IPS DF 6.9 (cell line): ENCODE results near the gene OR1A1.
"Not testable (repeated sequence)": the region's sequence is repeated elsewhere in the genome, so short reads cannot be mapped to it uniquely, and the experiment has no call there.

ENCODE experiments used
- DNase-seq: peaks from one replicate; pipeline ENCODE4 v3.0.0-alpha.2; 2013; ENCODE audit warnings: low read depth, low spot score
- H3K27ac ChIP-seq: one replicate; pipeline ENCODE4 v1.5.1; 2013; ENCODE audit warnings: low read length, control low read depth
- H3K27me3 ChIP-seq: 2 replicates; pipeline ENCODE4 v1.6.1; 2013; ENCODE audit warnings: mild to moderate bottlenecking, low read length; ENCODE audit not compliant: control insufficient read depth, insufficient read depth
- H3K36me3 ChIP-seq: 2 replicates; pipeline ENCODE4 v1.6.1; 2013; ENCODE audit warnings: low read length; ENCODE audit not compliant: control insufficient read depth, insufficient read depth
- H3K4me1 ChIP-seq: 2 replicates; pipeline ENCODE4 v1.6.1; 2013; ENCODE audit warnings: low read length; ENCODE audit not compliant: control insufficient read depth, insufficient read depth
- H3K4me3 ChIP-seq: 2 replicates; pipeline ENCODE4 v1.5.1; 2013; ENCODE audit warnings: mild to moderate bottlenecking, low read length
- H3K9me3 ChIP-seq: 2 replicates; pipeline ENCODE4 v1.6.1; 2013; ENCODE audit warnings: low read length, inconsistent platforms; ENCODE audit not compliant: control insufficient read depth, insufficient read depth
- WGBS: extraction: QIAGEN DNeasy Blood & Tissue Kit; methylation state at CpG from one replicate; pipeline ENCODE4 v1.1.7; 2013; ENCODE audit warnings: mixed read lengths, missing lambda C conversion rate; ENCODE audit not compliant: insufficient read length, insufficient coverage; 5-methylcytosine and 5-hydroxymethylcytosine counted together

The OR1A1 gene

DNA sequence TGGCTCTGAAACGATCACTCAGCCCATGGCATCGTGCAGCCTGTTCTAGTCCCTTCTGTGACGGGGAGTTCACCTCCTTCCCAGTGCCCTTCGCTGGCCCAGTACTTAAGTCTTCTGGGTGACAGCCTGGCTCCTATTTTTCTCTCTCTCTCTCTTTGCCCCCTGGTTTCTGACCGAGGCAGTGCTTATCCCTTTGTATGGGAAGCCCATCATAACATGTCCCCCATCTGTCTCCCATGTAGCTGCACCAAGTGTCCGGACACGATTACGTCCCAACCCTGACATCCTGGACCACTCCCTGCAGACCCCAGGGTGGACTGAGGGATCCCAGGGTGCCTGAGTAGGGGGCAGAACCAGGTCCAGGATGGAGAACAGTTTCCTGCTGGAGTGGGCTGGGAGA is 24.8 kb downstream of the OR1A1 start:
- H3K36me3 ChIP-seq, H3K27ac ChIP-seq, H3K9me3 ChIP-seq, H3K27me3 ChIP-seq, H3K4me3 ChIP-seq, DNase-seq, H3K4me1 ChIP-seq: not testable (repeated sequence)
- no CpG with 5 or more reads among the region's 8 CpGs for WGBS

DNA sequence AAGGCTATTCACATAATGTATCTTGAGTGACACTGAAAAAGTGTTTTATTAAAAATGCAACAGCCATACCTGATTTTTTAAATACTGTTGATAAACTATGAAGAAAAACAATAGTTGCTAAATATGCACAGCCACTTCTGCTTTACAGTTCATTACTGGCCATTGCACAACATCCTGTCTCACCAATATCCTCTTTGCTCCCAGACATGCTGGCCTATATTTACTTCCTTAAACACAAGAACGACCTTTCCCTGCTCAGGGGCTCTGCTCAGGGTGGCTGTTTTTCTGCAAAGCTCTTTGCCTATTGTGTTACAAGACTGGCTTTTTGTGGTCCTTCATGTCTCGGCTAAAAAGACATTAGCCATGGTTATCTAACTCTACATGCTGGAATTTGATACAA is 31.2 kb downstream of the OR1A1 start:
- not testable (repeated sequence) for H3K27ac ChIP-seq, H3K36me3 ChIP-seq, H3K4me1 ChIP-seq, DNase-seq, H3K27me3 ChIP-seq, H3K4me3 ChIP-seq, H3K9me3 ChIP-seq
- no CpG with 5 or more reads among the region's 2 CpGs for WGBS

DNA sequence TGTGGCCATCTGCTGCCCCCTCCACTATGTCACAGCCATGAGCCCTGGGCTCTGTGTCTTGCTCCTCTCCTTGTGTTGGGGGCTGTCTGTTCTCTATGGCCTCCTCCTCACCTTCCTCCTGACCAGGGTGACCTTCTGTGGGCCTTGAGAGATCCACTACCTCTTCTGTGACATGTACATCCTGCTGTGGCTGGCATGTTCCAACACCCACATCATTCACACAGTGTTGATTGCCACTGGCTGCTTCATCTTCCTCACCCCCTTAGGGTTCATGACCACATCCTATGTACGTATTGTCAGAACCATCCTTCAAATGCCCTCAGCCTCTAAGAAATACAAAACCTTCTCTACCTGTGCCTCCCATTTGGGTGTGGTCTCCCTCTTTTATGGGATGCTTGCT is 33.6 kb downstream of the OR1A1 start:
- WGBS: no CpG with 5 or more reads among the region's 1 CpG
- H3K36me3 ChIP-seq, H3K9me3 ChIP-seq, H3K27me3 ChIP-seq, DNase-seq, H3K4me3 ChIP-seq, H3K4me1 ChIP-seq, H3K27ac ChIP-seq: not testable (repeated sequence)

DNA sequence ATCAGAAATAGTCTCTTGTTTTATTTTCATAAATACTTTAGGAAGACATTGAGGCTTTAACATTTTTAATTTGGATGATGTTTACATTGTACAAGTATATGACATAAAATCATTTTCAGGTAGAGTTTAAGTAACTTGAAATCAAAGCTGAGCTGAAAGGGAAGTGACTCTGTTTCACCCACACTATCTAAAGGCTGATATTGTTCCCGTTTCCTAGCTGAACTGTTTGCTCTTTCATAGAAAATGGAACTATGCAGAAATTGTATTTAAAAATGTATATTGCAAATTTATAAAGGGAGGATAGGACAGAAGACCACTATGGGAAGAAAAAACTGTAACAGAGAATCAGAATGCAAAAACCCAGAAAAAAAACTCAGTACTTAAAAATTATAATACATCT is 37.4 kb downstream of the OR1A1 start:
- H3K9me3 ChIP-seq, H3K4me1 ChIP-seq, H3K27ac ChIP-seq, H3K36me3 ChIP-seq, H3K4me3 ChIP-seq, DNase-seq, H3K27me3 ChIP-seq: not testable (repeated sequence)
- no CpG with 5 or more reads among the region's 1 CpG for WGBS

DNA sequence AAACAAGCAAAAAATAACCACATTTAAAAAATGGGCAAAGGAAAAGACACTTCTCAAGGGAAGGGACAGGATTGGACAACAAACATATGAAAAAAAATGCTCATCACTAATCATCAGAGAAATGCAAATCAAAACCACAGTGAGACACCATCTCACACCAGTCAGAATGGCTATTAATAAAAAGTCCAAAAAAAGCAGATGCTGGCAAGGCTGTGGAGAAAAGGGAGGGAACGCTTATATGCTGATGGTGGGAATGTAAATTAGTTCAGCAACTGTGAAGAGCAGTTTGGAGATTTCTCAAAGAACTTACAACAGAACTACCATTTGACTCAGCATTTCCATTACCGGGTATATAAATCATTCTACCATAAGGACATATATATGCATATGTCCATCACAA is 41.5 kb downstream of the OR1A1 start:
- H3K4me3 ChIP-seq, H3K27me3 ChIP-seq, DNase-seq, H3K27ac ChIP-seq, H3K36me3 ChIP-seq, H3K9me3 ChIP-seq, H3K4me1 ChIP-seq: not testable (repeated sequence)
- no CpG with 5 or more reads among the region's 2 CpGs for WGBS

DNA sequence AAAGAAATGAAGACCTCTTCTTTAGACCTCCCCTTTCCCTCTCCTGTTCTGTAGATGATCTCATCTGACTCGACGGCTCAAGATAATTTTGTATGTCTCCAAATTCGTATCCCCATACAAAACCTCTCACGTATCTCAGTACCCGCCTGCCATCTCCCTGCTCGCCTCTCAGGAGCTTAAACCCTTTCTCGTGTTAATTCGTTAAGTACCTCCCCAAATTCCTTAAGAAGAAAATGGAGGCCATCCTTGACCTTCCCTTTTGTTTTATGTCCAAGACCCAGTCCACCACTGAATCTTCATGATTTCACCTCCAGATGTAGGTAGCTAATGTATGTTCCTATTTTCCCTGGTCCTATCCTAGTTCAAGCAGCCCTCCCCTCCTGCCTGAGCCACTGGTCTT is 49.1 kb downstream of the OR1A1 start:
- 100% methylated on average over 4 of the region's 8 CpGs for WGBS
- no peaks in the 10 kb centered on the region for H3K9me3 ChIP-seq
- H3K4me1 ChIP-seq: no peaks in the 10 kb centered on the region; the same call in 1 of the 2 replicates
- H3K27me3 ChIP-seq: no peaks in the 10 kb centered on the region
- H3K27ac ChIP-seq: no peak overlapping the region
- no peak for DNase-seq
- no peak overlapping the region for H3K4me3 ChIP-seq
- no peaks in the 10 kb centered on the region for H3K36me3 ChIP-seq

DNA sequence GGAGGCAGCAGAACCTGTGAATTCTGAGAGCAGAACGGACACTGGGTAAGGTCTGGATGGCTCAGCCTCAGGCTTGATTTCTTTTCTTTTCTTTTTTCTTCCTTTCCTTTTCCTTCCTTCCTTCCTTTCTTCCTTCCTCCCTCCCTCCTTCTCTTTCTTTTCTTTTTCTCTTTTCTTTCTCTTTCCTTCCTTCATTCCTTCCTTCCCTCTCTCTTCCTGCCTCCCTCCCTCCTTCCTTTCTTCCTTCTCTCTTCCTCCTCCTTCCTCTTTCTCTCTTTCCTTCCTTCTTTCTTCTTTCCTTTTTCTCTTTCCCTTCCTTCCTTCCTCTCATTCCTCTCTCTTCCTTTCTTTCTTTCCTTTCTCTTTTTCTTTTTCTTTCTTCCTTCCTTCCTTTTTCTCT is 52.7 kb downstream of the OR1A1 start:
- no CpG with 5 or more reads among the region's 1 CpG for WGBS
- Histone ChIP-seq H3K27me3 (no peaks in the 10 kb centered on the region), H3K36me3 (no peaks in the 10 kb centered on the region)

DNA sequence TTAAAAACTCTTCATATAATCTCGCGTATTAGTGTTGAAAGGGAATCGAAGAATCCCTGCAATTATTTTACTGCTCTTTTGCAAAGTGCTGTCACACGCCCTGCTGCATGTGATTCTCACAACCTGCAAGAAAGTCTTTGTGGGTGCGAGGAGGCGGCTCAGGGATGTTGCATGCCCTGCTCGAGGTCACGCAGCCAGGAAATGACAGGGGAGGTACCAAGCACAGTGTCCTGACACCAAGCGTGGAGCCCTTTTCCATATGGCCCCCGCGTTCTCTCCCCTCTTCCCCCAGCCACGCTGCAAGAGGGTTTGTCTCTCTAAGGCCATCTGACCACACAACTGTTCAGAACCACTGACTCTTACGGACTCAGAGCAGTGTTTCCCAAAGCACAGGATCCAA is 53.1 kb downstream of the OR1A1 start:
- Histone ChIP-seq H3K27me3 (no peaks in the 10 kb centered on the region), H3K4me3 (no peak overlapping the region), H3K27ac (no peak overlapping the region), H3K4me1 (no peaks in the 10 kb centered on the region; the same call in 1 of the 2 replicates), H3K9me3 (no peaks in the 10 kb centered on the region), H3K36me3 (no peaks in the 10 kb centered on the region)
- DNase-seq: no peak
- 100% methylated on average over 3 of the region's 13 CpGs for WGBS

More for the DNA sequence above, 52.7 kb downstream of the OR1A1 start:
- Histone ChIP-seq H3K4me3 (no peak overlapping the region), H3K4me1 (no peaks in the 10 kb centered on the region; the same call in 1 of the 2 replicates), H3K27ac (no peak overlapping the region), H3K9me3 (no peaks in the 10 kb centered on the region)
- no peak for DNase-seq
